Adrenal gland (tissue), 5 donors: Measurements from ENCODE around the gene HMG20B.

ENCODE experiments used
- POLR2A ChIP-seq, 2 donors: fragments of 450-650 bp; IDR thresholded peaks; one replicate each; pipeline ENCODE4 v1.6.1; 2017; ENCODE audit warnings: antibody characterized with exemption in 2 of 2, mild to moderate bottlenecking in 2 of 2, moderate library complexity in 1 of 2
- TF ChIP-seq, protein P1 (sequence below), 6 experiments: fragments of 450-650 bp in 4 of 6; fragments of 200-600 bp in 2 of 6; sonication (generic) in 1 of 6; IDR thresholded peaks; 1 replicate in 5 of 6; 2 replicates in 1 of 6; pipeline versions ENCODE4 v1.5.1 to v1.8.0; 2016 to 2021; ENCODE audit warnings: antibody characterized with exemption in 6 of 6, mild to moderate bottlenecking in 2 of 6, moderate library complexity in 1 of 6
- donor health status: DM: no; HTN: no; CAD: no.

DNA sequence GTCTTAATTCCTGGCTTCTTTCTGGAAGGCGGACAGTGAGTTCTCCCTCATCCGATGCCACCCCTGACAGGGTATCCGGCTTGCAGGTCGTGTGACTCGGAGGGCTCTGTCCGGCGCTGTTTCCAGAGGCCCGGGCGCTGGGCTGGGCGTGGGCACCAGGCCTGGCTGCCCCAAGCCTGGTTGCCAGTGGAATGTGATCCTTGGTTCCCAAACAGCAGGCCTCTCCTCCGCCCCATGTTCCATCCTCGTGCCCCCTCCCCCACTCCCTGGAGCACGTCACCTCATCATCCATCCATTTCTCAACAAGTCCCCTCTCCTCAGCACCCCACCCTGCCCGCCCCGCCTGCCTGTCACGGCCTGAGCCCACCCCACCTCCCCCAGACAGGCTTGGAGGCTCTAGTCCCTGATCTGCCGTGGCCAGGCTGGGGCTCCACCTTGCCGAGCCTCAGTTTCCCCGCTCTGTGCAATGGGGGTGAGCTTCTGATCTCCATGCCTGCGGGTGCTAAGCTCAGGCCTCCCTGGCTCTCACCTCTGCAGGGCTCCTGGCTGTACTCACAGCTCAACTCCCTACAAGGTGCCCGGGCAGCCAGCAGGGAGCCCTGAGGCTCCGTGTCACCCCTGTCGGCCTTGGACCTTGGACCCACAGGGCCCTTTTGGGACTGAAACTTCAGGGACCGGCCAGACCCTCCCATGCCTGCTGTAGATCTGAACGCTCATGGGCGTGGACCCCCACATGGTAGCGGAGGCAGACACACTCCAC is 31.7 kb downstream of the HMG20B start:
- TF ChIP-seq, protein P1, sequence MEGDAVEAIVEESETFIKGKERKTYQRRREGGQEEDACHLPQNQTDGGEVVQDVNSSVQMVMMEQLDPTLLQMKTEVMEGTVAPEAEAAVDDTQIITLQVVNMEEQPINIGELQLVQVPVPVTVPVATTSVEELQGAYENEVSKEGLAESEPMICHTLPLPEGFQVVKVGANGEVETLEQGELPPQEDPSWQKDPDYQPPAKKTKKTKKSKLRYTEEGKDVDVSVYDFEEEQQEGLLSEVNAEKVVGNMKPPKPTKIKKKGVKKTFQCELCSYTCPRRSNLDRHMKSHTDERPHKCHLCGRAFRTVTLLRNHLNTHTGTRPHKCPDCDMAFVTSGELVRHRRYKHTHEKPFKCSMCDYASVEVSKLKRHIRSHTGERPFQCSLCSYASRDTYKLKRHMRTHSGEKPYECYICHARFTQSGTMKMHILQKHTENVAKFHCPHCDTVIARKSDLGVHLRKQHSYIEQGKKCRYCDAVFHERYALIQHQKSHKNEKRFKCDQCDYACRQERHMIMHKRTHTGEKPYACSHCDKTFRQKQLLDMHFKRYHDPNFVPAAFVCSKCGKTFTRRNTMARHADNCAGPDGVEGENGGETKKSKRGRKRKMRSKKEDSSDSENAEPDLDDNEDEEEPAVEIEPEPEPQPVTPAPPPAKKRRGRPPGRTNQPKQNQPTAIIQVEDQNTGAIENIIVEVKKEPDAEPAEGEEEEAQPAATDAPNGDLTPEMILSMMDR (IDR thresholded peaks at IDR 0.05): no peak
- no peak for TF ChIP-seq POLR2A (IDR thresholded peaks at IDR 0.05)
